Stimulated activated CD8-positive, alpha-beta memory T cell treated with anti-CD3 and anti-CD28 coated beads, Interleukin-7, amount 100 ng/mL, for 4 hours (primary cell): ENCODE data around the gene CCDC34.

Experiments used
- DNase-seq, 2 donors: peaks; one replicate each; pipeline ENCODE4 v3.0.0-alpha.2; 2020; ENCODE audit warnings: low read depth in 2 of 2

Gene CCDC34

GRCh38 chr11:27290261-27291050 is 72.6 kb downstream of the CCDC34 start:
- DNase-seq, result no peak
